Measurements from ENCODE around the gene ISCA1. TPM values are rescaled to one million over a fixed set of nuclear protein-coding genes. Genes with fewer than 3 reads are reported as not detected.
"Not testable (repeated sequence)": the region's sequence is repeated elsewhere in the genome, so short reads cannot be mapped to it uniquely, and the experiment has no call there.

ISCA1 gene
- total RNA-seq, 1 donor from 2014 or later, result 24.1 TPM

GRCh38 chr9:86315078-86315477 is 32.7 kb upstream of the ISCA1 start:
- no peaks in the 10 kb centered on the region for H3K27me3 Mint-ChIP-seq (ENCODE audit: low read depth)
- peaks cover 6% of the 10 kb centered on the region for H3K4me1 Mint-ChIP-seq (ENCODE audit: low read depth)
- H3K27ac Mint-ChIP-seq (ENCODE audit: unreplicated experiment), result peak overlapping the region; percentile 1
- peaks cover 30% of the 10 kb centered on the region for H3K36me3 Mint-ChIP-seq (ENCODE audit: low read depth)
- H3K9me3 Mint-ChIP-seq (ENCODE audit: low read depth), result no peaks in the 10 kb centered on the region
- no peak overlapping the region for H3K4me3 Mint-ChIP-seq (ENCODE audit: unreplicated experiment)
- no peak for DNase-seq (ENCODE audit: low spot score)
- no peak for TF ChIP-seq CTCF (IDR thresholded peaks at IDR 0.05)

GRCh38 chr9:86312959-86313358 is 30.6 kb upstream of the ISCA1 start:
- not testable (repeated sequence) for H3K27ac Mint-ChIP-seq (ENCODE audit: unreplicated experiment); DNase-seq (ENCODE audit: low spot score); H3K4me3 Mint-ChIP-seq (ENCODE audit: unreplicated experiment); H3K9me3 Mint-ChIP-seq (ENCODE audit: low read depth); H3K27me3 Mint-ChIP-seq (ENCODE audit: low read depth); H3K4me1 Mint-ChIP-seq (ENCODE audit: low read depth)
- H3K36me3 Mint-ChIP-seq (ENCODE audit: low read depth), result peaks cover 39% of the 10 kb centered on the region

GRCh38 chr9:86308687-86309086 is 26.3 kb upstream of the ISCA1 start:
- Mint-ChIP-seq H3K27me3 (ENCODE audit: low read depth) (no peaks in the 10 kb centered on the region), H3K36me3 (ENCODE audit: low read depth) (peaks cover 40% of the 10 kb centered on the region), H3K4me3 (ENCODE audit: unreplicated experiment) (no peak overlapping the region), H3K4me1 (ENCODE audit: low read depth) (peaks cover 13% of the 10 kb centered on the region), H3K27ac (ENCODE audit: unreplicated experiment) (no peak overlapping the region), H3K9me3 (ENCODE audit: low read depth) (no peaks in the 10 kb centered on the region)
- DNase-seq (ENCODE audit: low spot score), result no peak
- no peak for TF ChIP-seq CTCF (IDR thresholded peaks at IDR 0.05)

- H3K4me3 Mint-ChIP-seq (ENCODE audit: unreplicated experiment), result no peak overlapping the region
- TF ChIP-seq CTCF (IDR thresholded peaks at IDR 0.05), result no peak
- no peaks in the 10 kb centered on the region for H3K9me3 Mint-ChIP-seq (ENCODE audit: low read depth)
- peaks cover 17% of the 10 kb centered on the region for H3K4me1 Mint-ChIP-seq (ENCODE audit: low read depth)
- H3K27ac Mint-ChIP-seq (ENCODE audit: unreplicated experiment), result no peak overlapping the region
- no peaks in the 10 kb centered on the region for H3K27me3 Mint-ChIP-seq (ENCODE audit: low read depth)
- peaks cover 44% of the 10 kb centered on the region for H3K36me3 Mint-ChIP-seq (ENCODE audit: low read depth)
- no peak for DNase-seq (ENCODE audit: low spot score)
Measured at GRCh38 chr9:86304236-86304730, 21.9 kb upstream of the ISCA1 start.

DNA sequence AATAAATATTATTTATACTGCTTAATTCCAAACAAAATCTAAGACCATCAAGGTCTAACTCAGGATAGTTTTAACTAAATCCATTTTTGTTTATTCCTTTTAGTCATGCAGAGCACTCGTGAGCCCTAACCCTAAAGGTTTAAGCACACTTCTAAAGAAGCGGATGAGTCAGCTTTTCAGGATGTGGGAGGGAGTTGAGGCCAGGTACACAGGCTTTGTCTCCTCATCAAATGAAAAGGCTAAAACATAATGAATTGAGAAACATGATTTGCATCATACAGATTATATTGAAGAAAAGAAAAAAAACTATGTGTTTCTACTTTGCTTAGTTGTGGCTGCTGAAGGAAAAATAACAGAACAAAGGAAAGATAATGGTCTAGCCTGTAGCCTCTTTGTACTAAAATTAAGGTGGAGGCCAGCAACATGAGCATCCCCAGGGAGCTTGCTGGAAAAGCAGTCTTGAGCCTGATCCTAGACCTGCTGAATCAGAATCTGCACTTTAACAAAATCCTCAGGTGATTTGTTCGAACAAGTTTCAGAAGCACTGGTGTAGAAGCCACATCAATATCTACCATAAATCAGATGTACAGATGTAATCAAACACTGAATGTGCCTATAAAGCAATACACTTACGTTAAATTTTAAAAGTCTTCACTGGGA is 21.1 kb upstream of the ISCA1 start:
- H3K27me3 Mint-ChIP-seq (ENCODE audit: low read depth), result no peaks in the 10 kb centered on the region
- H3K36me3 Mint-ChIP-seq (ENCODE audit: low read depth), result peaks cover 48% of the 10 kb centered on the region
- DNase-seq (ENCODE audit: low spot score), result no peak
- H3K4me1 Mint-ChIP-seq (ENCODE audit: low read depth), result peaks cover 15% of the 10 kb centered on the region
- H3K27ac Mint-ChIP-seq (ENCODE audit: unreplicated experiment), result peak overlapping the region; percentile 73
- TF ChIP-seq CTCF (IDR thresholded peaks at IDR 0.05), result no peak
- no peaks in the 10 kb centered on the region for H3K9me3 Mint-ChIP-seq (ENCODE audit: low read depth)
- no peak overlapping the region for H3K4me3 Mint-ChIP-seq (ENCODE audit: unreplicated experiment)

GRCh38 chr9:86301686-86302085 is 19.3 kb upstream of the ISCA1 start:
- TF ChIP-seq CTCF (IDR thresholded peaks at IDR 0.05), result no peak
- H3K36me3 Mint-ChIP-seq (ENCODE audit: low read depth), result peaks cover 52% of the 10 kb centered on the region
- no peak overlapping the region for H3K4me3 Mint-ChIP-seq (ENCODE audit: unreplicated experiment)

More at GRCh38 chr9:86301686-86302085, 19.3 kb upstream of the ISCA1 start:
- no peak overlapping the region for H3K27ac Mint-ChIP-seq (ENCODE audit: unreplicated experiment)
- H3K27me3 Mint-ChIP-seq (ENCODE audit: low read depth), result no peaks in the 10 kb centered on the region
- H3K4me1 Mint-ChIP-seq (ENCODE audit: low read depth), result peaks cover 11% of the 10 kb centered on the region
- H3K9me3 Mint-ChIP-seq (ENCODE audit: low read depth), result no peaks in the 10 kb centered on the region
- DNase-seq (ENCODE audit: low spot score), result no peak
